Measurements from ENCODE around the gene PCDHGB3. TPM values are rescaled to one million over a fixed set of nuclear protein-coding genes. Genes with fewer than 3 reads are reported as not detected.

The PCDHGB3 gene
- polyA plus RNA-seq, 1 donor from 2014 or later = not detected

DNA sequence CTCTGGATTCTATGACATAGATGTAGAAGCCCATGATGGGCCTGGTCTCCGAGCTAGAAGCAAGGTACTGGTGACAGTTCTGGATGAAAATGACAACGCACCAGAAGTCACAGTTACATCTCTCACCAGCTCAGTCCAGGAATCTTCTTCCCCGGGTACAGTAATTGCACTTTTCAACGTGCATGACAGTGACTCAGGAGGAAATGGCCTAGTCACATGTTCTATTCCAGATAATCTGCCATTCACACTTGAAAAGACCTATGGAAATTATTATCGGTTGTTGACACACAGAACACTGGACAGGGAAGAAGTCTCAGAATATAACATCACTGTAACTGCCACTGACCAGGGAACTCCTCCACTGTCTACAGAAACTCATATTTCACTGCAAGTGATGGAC, 13.9 kb upstream of the PCDHGB3 start:
- H3F3A ChIP-seq (ENCODE audit: insufficient read depth, low read length, poor library complexity, severe bottlenecking) = no peaks in the 10 kb centered on the region
- no peaks in the 10 kb centered on the region for H3K36me3 ChIP-seq (ENCODE audit: insufficient read depth, low read length)
- no peak overlapping the region for H3K4me3 ChIP-seq (ENCODE audit: low read length)
- TF ChIP-seq SMC3 (conservative IDR thresholded peaks at IDR 0.05; ENCODE audit: poor library complexity) (no peak), RAD21 (conservative IDR thresholded peaks at IDR 0.05) (no peak), TAF1 (IDR thresholded peaks at IDR 0.05; ENCODE audit: low read depth) (no peak), POLR2AphosphoS5 (IDR thresholded peaks at IDR 0.05) (no peak), EZH2 (IDR thresholded peaks at IDR 0.05; ENCODE audit: borderline replicate concordance, insufficient read depth, low read length, poor library complexity, severe bottlenecking) (no peak), MXI1 (conservative IDR thresholded peaks at IDR 0.05; ENCODE audit: poor library complexity, severe bottlenecking) (no peak), EP300 (conservative IDR thresholded peaks at IDR 0.05; ENCODE audit: poor library complexity, severe bottlenecking) (no peak)
- TF ChIP-seq, protein P1, sequence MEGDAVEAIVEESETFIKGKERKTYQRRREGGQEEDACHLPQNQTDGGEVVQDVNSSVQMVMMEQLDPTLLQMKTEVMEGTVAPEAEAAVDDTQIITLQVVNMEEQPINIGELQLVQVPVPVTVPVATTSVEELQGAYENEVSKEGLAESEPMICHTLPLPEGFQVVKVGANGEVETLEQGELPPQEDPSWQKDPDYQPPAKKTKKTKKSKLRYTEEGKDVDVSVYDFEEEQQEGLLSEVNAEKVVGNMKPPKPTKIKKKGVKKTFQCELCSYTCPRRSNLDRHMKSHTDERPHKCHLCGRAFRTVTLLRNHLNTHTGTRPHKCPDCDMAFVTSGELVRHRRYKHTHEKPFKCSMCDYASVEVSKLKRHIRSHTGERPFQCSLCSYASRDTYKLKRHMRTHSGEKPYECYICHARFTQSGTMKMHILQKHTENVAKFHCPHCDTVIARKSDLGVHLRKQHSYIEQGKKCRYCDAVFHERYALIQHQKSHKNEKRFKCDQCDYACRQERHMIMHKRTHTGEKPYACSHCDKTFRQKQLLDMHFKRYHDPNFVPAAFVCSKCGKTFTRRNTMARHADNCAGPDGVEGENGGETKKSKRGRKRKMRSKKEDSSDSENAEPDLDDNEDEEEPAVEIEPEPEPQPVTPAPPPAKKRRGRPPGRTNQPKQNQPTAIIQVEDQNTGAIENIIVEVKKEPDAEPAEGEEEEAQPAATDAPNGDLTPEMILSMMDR (IDR thresholded peaks at IDR 0.05; ENCODE audit: poor library complexity, severe bottlenecking) = no peak
- TF ChIP-seq, protein P2, sequence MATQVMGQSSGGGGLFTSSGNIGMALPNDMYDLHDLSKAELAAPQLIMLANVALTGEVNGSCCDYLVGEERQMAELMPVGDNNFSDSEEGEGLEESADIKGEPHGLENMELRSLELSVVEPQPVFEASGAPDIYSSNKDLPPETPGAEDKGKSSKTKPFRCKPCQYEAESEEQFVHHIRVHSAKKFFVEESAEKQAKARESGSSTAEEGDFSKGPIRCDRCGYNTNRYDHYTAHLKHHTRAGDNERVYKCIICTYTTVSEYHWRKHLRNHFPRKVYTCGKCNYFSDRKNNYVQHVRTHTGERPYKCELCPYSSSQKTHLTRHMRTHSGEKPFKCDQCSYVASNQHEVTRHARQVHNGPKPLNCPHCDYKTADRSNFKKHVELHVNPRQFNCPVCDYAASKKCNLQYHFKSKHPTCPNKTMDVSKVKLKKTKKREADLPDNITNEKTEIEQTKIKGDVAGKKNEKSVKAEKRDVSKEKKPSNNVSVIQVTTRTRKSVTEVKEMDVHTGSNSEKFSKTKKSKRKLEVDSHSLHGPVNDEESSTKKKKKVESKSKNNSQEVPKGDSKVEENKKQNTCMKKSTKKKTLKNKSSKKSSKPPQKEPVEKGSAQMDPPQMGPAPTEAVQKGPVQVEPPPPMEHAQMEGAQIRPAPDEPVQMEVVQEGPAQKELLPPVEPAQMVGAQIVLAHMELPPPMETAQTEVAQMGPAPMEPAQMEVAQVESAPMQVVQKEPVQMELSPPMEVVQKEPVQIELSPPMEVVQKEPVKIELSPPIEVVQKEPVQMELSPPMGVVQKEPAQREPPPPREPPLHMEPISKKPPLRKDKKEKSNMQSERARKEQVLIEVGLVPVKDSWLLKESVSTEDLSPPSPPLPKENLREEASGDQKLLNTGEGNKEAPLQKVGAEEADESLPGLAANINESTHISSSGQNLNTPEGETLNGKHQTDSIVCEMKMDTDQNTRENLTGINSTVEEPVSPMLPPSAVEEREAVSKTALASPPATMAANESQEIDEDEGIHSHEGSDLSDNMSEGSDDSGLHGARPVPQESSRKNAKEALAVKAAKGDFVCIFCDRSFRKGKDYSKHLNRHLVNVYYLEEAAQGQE (IDR thresholded peaks at IDR 0.05; ENCODE audit: borderline replicate concordance) = no peak
- H3K27ac ChIP-seq (ENCODE audit: low read length) = no peak overlapping the region
- H2AFZ ChIP-seq (ENCODE audit: low read depth, low read length) = no peak overlapping the region
- peaks cover 37% of the 10 kb centered on the region for H3K9me3 ChIP-seq (ENCODE audit: low read length)
- H3K9me2 ChIP-seq (ENCODE audit: insufficient read depth, low read length) = no peaks in the 10 kb centered on the region
- H3K79me2 ChIP-seq (replicated peaks; ENCODE audit: insufficient read depth, low read length) = no peaks in the 10 kb centered on the region
- no peak overlapping the region for H3K4me2 ChIP-seq (ENCODE audit: low read length)
- no peaks in the 10 kb centered on the region for H3K27me3 ChIP-seq (ENCODE audit: insufficient read depth, low read depth, low read length)
- H3K9ac ChIP-seq (ENCODE audit: low read length) = no peak overlapping the region
- H4K20me1 ChIP-seq (ENCODE audit: insufficient read depth) = no peaks in the 10 kb centered on the region

DNA sequence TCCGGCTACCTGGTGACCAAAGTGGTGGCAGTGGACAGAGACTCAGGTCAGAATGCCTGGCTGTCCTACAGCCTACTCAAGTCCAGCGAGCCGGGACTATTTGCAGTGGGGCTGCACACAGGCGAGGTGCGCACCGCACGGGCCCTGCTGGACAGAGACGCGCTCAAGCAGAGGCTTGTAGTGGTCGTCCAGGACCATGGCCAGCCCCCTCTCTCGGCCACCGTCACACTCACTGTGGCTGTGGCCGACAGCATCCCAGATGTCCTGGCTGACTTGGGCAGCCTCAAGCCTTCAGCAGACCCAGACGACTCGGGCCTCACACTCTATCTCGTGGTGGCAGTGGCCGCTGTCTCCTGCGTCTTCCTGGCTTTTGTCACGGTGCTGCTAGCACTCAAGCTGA, 13.1 kb upstream of the PCDHGB3 start:
- Histone ChIP-seq H3K4me3 (ENCODE audit: low read length) (no peak overlapping the region), H3K9me2 (ENCODE audit: insufficient read depth, low read length) (no peaks in the 10 kb centered on the region), H3F3A (ENCODE audit: insufficient read depth, low read length, poor library complexity, severe bottlenecking) (no peaks in the 10 kb centered on the region), H2AFZ (ENCODE audit: low read depth, low read length) (no peak overlapping the region), H3K9me3 (ENCODE audit: low read length) (peaks cover 37% of the 10 kb centered on the region), H3K9ac (ENCODE audit: low read length) (no peak overlapping the region), H3K27me3 (ENCODE audit: insufficient read depth, low read depth, low read length) (no peaks in the 10 kb centered on the region), H4K20me1 (ENCODE audit: insufficient read depth) (no peaks in the 10 kb centered on the region), H3K36me3 (ENCODE audit: insufficient read depth, low read length) (no peaks in the 10 kb centered on the region), H3K79me2 (replicated peaks; ENCODE audit: insufficient read depth, low read length) (no peaks in the 10 kb centered on the region), H3K27ac (ENCODE audit: low read length) (no peak overlapping the region), H3K4me2 (ENCODE audit: low read length) (no peak overlapping the region)
- TF ChIP-seq POLR2AphosphoS5 (IDR thresholded peaks at IDR 0.05) (no peak), SMC3 (conservative IDR thresholded peaks at IDR 0.05; ENCODE audit: poor library complexity) (no peak), EZH2 (IDR thresholded peaks at IDR 0.05; ENCODE audit: borderline replicate concordance, insufficient read depth, low read length, poor library complexity, severe bottlenecking) (no peak), RAD21 (conservative IDR thresholded peaks at IDR 0.05) (no peak)

Measured in neural cell (in vitro differentiated cells).